ENCODE measurements around the gene RAD51B.

GRCh38 chr14:68497011-68497410, 677.4 kb downstream of the RAD51B start:
- TF ChIP-seq, protein P1, sequence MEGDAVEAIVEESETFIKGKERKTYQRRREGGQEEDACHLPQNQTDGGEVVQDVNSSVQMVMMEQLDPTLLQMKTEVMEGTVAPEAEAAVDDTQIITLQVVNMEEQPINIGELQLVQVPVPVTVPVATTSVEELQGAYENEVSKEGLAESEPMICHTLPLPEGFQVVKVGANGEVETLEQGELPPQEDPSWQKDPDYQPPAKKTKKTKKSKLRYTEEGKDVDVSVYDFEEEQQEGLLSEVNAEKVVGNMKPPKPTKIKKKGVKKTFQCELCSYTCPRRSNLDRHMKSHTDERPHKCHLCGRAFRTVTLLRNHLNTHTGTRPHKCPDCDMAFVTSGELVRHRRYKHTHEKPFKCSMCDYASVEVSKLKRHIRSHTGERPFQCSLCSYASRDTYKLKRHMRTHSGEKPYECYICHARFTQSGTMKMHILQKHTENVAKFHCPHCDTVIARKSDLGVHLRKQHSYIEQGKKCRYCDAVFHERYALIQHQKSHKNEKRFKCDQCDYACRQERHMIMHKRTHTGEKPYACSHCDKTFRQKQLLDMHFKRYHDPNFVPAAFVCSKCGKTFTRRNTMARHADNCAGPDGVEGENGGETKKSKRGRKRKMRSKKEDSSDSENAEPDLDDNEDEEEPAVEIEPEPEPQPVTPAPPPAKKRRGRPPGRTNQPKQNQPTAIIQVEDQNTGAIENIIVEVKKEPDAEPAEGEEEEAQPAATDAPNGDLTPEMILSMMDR (IDR thresholded peaks at IDR 0.05) = no peak
- no peak for TF ChIP-seq POLR2A (IDR thresholded peaks at IDR 0.05)

Data from upper lobe of left lung (tissue), 4 donors.